HG03045 (cell line): ENCODE measurements around the gene ACTR1B.
"Not testable (repeated sequence)": the region's sequence is repeated elsewhere in the genome, so short reads cannot be mapped to it uniquely, and the experiment has no call there.

Experiments used
- ATAC-seq: cut with Tn5 transposase; IDR thresholded peaks from one replicate; pipeline ENCODE4 v1.9.1; 2021; ENCODE audit warnings: mild to moderate bottlenecking, moderate library complexity; ENCODE audit not compliant: unreplicated experiment

The ACTR1B gene

DNA sequence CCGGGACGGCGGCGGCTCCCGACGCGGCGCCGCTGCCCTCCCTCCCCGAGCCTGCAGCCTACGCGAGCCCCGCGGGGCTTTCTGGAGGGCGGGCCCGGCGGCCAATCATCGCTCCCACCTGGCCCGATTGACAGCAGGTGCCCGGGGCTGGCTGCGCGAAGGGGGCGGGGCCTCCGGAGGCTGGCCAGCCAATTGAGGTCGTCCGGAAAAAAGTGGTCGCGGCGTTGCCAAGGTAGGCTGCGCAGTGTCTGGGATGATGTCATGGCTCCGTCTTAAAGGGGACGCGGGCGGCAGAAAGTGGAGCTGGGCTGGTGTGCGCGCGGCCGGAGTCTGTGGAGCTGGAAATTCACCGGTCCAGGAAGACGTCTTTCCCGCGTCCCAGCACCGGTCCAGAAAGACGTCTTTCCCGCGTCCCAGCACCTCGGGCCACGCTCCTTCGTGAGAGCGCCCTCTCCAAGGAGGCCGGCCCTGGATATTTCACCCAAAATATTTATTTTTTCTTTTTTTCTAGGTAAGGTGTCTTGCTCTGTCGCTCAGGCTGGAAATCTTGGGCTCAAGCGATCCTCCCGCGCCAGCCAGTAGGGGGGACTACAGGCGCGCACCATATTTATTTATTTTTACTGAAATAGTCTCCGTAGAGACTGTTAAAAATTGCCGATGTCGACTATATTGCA, at the start of gene ACTR1B:
TSS of gene ACTR1B (minus strand) at position 83 of the 674 bp plus-strand sequence. CDS start 154 bp downstream, outside the sequence.
- ATAC-seq, result peak; percentile 87

DNA sequence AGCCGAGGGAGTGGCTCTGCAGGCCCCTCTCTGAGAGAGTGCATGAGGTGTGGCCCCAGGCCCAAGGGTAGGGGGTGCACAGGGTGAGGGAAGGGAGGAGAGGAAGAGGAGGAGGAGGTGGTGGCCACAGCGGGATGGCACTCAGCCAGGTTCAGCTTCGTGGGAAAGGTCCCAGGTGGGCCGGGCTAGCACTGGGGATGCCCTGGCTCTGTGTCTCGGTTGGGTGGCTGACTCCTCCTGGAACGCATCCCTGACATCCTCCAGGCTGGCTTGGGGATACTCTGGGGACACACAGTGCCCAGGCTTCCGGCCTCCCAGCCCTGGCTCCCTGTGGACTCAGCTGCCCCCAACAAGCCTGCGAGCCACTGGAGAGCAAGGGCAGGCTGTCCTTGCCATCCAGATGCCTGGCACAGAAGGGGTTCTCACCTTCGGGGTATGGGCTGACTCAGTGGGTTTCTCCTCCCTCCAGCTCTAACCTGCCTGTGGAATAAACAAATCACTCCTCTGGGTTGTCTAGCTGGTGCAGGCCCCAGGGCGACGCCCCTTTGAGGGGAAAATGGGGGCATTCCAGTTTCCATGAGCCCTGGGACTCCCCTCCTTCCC, 49.0 kb upstream of the ACTR1B start:
- no peak for ATAC-seq

DNA sequence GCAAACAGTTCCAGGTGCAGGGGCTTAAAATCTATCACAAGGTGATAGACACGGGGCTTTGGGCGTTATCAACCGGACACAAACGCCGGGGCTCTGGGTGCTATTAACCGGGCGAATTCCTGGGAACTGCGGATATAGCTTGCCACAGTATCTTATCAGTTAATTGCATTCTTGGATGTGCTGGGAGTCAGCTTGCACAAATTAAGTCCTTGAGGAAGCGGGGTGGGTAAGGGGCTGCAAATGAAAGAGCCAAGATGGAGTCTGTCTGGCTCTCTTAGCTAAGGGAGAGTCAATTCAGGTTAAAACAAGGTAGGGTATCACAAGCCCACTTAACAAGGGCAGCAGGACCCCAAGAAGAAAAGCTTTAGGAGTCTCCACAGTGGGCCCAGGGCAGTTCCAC, 48.3 kb upstream of the ACTR1B start:
- ATAC-seq, result not testable (repeated sequence)

DNA sequence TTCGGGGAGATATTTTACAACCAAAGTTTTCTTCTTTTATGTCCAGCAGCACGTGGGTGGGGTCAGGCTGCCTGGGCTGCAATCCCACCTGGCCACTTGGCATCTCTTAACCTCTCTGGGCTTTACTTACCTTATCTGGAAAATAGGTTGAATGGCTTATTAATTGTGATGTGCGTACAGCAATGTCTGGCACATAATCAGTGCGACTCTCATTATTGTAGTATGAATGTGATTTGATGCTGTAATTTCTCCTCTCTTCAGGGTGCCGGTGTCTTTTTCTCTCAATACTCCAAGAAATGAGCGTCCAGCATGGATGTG, 47.5 kb upstream of the ACTR1B start:
- ATAC-seq, result no peak

DNA sequence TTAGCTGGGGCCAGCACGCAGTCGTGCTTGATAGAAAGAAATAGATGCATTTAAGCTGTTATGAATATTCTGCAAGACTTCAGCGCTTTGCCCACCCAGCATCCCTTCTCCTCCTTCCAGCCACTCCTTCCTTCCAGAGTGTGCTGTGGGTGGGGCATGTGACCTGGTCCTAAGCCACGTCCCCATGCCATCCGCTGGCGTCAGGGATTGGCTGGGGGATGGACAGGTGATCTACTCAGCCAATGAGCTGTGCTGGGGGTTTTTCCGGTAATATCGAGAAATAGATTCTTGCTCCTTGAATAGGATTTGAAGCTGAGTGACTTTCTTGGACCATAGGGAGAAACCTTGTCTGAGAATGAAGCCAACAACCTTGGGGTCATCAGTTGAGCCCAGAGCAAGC, 44.8 kb upstream of the ACTR1B start:
- ATAC-seq, result no peak

DNA sequence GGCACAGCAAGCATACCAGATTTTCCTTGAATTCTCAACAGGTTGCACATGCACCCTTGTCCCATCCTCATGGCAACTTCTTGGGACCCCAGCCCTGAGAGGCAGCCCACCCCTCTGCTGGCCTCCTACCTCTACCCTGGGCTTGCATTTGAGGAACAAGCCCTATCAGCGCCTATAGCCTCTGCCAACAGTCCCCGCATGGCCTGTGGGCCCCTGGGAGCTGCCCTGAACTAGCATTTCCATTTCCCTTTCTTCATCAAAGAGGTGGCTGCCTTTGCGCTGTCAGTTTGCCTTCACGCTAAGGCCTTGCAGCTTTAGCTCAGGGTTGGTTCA, 44.2 kb upstream of the ACTR1B start:
- ATAC-seq, result no peak

DNA sequence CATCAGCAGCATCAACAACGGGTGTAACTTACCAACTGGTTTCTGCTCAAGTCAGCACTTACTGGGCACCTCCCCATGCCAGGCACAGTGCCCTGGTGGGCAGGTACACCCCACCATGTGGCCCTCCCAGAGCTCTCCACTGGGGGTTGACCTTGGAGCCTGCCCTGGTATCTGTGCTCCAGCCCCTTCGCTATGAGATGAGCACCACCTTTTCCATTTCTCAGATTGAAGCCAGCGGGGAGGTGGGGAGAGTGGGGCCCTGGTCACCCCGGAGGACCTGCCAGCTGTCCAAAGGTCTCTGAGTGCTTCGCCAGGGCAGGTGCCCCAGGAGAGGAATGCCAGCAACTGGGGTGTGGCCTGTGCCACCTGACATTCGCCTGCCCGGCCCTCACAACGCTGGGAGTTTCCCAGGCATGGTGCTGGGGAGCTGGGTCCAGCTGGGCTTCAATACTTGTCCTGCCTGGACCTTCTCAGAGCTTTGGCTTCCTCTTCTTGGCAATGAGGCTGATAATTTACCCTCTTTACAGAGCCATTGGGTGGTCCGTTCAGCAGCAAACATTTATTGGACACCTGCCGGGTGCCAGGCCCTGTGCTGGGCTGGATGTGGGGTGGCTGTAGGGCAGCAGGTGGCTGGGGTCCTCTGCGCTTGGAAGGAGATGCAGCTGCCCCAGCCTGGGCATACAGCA, 43.7 kb upstream of the ACTR1B start:
- no peak for ATAC-seq

DNA sequence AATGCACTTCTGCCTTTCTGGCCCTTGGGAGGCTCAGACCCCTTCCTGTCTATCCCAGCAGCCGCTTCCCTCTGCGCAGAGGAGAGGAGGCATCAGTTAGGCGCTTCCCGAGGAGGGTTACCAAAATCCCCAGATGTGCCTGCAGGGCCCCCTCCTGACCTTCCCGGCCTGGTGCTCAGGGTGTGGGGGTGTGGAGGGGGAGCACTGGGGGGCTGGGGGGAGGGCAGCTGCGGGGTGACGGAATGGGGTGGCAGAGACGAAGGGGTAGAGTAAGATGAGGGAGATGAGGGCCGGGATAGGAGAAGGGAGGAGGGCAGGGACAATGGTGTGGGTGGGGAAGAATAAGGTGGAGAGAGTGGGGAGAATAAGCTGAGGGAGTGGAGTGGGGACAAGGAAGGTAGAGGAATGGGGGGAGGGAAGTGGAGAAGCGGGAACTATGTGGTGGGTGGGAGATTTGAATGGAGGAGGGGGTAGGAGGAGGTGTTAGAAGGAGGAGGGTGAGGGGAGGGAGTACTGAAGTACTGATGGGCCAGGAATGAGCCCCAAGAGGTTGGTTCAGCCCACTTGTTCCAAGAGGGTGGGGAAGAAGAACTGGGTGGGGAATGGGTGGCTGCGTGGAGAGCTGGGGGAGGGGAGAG, 43.0 kb upstream of the ACTR1B start:
- ATAC-seq, result no peak

DNA sequence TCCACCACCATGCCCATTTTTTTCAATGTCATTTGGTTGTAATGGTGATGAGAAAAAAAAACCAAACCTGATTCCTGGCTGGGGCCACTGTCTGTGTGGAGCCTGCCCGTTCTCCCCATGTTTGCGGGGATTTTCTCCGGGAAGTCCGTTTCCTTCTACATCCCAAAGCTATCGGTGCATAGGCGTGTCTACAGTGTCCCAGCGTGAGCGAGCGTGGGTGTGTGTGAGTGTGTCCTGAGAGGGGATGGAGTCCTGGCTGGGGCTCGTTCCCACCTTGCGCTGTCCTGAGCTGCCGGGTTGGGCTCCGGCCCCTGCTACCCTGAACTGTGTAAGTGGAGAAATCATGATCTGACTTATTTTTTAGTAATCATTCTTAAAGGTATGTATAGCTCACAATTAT, 42.3 kb upstream of the ACTR1B start:
- no peak for ATAC-seq

DNA sequence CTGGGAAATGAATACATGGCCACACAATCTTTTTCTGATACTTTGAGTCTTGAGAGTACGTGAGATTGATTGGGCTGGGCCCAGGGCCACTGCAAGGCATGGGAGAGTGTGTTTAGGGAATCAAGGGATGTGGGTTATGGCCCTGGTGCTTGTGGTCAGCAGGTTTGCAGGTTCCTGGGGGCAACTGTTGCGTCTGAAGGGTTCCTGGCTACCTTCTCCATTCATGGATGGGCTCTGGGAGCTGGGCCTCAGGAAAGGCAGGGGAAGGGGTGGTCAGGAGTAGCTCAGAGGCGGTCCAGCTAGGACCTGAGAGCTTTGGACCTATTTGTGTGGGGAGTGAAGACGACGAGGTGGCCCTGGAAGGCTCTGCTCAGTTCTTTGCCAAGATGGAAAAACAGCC, 41.1 kb upstream of the ACTR1B start:
- ATAC-seq, result no peak

DNA sequence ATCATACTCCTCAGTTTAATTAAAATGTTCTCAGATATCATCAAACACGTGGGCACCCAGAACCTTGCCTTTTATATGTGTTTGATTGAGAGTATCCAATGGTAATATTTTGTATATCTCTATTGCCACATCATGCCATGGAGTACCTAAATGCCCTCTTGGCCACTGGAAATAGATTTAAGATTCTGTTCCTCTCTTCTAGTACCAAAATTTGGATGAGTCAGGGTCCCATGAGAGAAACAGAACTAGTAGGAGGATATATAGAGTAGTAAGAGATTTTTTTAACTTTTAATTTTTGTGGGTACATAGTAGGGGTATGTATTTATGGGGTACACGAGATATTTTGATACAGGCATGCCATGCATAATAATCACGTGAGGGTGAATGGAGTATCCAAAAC, 39.9 kb upstream of the ACTR1B start:
- no peak for ATAC-seq

DNA sequence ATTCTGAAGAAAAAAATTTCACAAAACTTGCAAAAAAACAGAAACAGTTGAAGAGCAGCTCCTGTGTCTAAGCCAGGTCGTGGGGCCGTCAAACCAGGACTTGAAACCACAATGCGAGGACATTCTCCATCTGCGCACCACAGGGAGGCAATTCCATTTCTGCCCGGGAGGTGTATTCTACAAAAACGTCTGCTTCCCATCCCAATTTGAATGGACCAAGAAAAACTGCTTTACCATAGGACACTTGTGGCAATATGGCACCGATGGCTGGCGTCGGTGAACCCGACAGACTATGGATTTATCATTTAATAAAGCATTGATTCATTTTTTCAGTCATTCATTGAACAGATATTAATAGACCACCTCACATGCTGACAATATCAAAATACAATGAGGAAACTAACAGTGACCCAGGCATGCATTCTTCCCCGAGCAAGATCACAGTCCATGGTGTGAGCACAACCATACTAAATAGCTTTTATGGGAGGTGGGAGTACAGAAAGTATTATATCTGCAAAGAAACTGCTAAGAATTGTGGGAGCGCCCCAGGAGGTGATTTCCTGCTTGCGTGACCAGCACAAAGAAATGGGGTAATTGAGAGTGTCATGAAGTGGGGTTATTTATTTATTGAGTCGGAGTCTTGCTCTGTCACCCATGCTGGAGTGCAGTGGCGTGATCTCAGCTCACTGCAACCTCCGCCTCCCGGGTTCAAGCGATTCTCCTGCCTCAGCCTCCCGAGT, 39.1 kb upstream of the ACTR1B start:
- no peak for ATAC-seq

DNA sequence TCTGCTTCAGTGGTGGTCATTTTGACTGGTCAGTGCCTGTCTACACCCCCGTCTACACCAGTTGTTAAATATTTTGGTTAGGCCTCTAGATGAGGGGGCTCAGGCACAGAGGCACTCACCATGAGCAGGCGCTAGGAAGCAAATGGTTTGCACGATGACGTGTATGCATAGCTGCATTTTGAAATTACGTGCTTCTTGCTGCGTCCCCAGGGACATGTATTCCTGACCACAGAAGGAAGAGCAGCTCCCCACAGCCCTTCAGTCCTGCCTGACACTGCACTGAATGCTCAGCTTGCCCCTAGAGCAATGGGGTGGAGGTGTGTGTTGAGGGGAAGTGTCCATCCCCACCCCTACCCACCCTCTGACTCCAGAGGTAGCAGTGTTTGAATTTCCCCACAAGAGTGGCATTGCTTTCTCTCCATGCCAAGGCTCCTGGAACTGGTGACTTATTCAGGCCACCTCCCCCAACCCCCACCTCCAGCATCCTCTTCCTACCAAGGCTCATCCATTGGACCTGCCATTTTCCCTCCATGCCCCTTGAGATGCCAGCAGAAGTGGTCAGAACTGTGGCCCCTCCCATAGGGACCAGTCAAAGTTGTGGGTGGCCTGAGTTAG, 38.1 kb upstream of the ACTR1B start:
- ATAC-seq, result no peak

DNA sequence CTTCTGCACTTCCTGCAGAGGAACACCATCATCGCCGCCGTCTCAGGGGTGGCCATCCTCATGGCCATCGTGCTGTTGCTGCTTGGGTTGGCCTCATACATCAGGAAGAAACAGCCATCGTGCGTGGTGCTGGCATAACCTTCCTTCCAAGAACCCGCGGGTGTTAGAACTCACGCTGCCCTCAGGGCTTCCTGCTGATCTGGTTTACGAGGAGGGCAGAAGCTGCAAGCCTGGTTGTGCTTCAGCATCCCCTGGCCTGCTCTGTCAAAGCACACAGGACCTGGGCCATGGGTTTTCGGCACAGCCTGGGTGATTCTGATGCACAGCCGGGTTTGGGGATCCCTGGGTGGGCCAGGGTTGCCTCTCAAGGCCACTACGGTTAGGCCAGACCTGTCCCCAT, 37.3 kb upstream of the ACTR1B start:
- ATAC-seq, result no peak

DNA sequence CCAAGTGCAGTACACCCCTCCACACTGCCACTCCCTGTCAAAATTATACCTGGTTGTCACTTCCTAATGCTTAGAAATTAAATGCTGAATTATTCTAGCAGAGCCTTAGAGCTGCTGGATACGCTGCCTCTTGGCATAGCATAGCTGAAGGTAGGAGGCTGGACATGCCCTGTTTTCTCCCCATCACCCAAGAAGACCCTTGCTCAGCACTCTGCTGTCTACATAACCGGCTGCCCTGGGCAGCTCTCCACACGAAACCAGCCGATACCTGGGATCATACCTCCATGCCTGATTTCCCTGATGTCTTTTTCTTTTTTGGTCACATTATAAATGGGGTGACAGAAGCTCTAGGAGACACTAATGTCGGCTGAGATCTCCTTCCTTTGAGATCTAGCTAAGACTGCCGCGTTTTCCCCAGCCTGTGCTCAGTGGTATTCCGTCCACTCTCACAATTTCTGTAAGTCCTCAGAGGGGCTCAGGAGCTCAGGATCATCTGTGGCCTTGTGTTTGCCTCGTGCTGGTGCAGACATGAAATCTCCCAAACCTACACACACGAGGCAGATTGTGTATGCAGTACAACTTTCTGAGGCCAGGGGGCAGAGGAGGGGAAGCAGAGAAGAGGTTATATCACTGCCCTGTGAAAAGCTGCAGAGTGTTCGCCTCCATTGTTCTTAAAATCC, 36.1 kb upstream of the ACTR1B start:
- no peak for ATAC-seq

DNA sequence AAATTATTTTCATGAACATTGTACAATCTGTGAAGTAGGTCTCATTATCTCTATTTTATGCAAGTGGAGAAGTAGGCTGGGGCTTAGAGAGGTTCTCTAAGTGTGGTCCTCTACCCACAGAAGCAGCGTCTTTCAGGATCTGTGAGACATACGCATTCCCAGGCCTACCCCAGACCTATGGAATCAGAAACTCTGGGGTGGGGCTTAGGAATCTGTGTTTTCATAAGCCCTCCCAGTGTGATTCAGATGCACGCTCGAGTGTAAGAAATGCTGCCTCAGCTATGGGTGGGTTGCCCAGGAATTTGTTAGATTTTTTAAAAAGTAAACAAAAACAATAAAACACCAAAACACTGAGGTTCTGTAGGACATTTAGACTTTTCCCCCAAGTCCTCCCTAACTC, 34.7 kb upstream of the ACTR1B start:
- ATAC-seq, result no peak

DNA sequence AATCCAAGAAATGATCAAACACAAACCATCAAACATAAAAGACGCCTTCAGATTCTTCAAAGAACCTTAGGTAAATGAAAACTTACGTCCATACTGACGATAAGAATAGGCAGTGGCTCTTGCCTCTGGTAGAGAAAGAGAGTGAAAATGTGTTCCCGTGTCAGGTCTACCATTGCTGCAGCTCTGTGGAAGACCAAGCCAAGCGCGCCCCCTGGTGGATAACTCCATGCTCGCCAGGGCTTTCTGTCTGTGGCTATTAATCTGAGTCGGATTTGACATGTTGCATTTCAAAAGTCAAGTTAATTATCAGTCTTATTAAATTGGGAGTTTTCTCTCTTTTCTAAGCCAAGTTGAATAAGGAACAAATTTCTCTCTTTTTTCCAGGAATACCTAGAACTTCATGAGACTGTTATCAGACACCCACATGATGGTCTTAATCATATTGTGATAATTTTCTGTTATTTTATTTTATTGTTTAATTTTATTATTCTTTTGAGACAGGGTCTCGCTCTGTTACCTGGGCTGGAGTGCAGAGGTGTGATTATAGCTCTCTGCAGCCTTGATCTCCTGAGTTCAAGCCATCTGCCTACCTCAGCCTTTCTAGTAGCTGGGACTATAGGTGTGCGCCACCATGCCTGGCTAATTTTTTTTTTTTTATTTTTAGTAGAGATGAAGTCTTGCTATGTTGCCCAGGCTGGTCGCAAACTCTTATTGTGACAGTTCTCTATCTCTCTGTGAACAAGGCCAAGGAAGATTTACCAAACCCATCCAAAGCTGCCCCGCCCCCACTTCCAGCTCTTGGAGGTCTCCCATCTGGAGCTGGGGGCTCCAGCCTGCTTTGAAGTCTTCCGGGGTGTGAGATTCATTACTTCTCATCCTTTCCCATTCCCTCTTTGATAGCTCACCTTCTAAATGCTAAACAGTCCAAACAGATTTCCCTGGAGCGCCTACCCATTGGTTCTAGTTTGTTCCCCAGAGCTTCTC, 33.7 kb upstream of the ACTR1B start:
- ATAC-seq, result peak; percentile 60

DNA sequence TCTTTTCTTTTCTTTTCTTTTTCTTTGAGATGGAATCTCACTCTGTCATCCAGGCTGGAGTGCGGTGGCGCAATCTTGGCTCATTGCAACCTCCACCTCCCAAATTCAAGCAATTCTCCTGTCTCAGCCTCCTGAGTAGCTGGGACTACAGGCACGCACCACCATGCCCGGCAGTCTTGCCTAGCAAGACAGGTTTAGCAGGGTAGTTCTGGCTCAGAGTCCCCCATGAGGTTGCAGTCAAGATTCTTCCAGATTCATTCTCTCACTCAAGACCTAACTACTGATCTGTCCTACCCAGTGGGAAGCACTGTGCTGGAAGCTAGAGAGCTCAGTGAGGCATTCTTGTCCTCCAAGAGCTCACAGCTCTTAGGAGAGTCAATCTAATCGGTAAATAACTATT, 31.9 kb upstream of the ACTR1B start:
- no peak for ATAC-seq

DNA sequence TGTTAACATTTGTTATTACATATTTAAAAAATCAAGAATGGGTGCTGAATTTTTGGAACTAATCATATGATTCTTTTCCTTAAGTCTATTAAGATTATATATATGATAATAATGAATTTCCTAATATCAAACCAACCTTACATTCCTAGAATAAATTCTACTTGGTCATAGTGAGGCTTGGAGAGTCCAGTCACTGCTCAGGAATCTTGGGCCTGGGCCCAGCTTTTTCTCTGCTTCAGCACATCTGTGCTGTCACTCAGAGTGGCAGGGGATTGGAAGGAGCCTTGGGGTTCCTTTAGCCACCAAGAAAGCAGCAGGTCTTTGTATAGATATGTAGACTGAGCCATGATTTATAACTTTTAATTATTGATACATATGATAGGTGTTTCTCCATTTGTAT, 29.6 kb upstream of the ACTR1B start:
- no peak for ATAC-seq
